Fibroblast of lung (primary cell): ENCODE results near the gene DAD1. TPM values are rescaled to one million over a fixed set of nuclear protein-coding genes. Genes with fewer than 3 reads are reported as not detected.
A peak's percentile ranks its signal among the peaks of the same experiment; 100 is the strongest.

Source experiments
- DNase-seq, 2 donors: peaks; one replicate each; pipeline versions ENCODE4 v3.0.0 to v3.0.0-alpha.2; 2010; ENCODE audit warnings: low read depth in 2 of 2
- H2AFZ ChIP-seq: 2 replicates; pipeline ENCODE4 v1.5.1; 2012; ENCODE audit warnings: low read length, control low read depth, inconsistent platforms
- H3K27ac ChIP-seq: 2 replicates; pipeline ENCODE4 v1.5.1; 2011; ENCODE audit warnings: low read length, control low read depth; ENCODE audit not compliant: insufficient read depth
- H3K27me3 ChIP-seq: 2 replicates; pipeline ENCODE4 v1.5.1; 2011; ENCODE audit warnings: mild to moderate bottlenecking, low read length; ENCODE audit not compliant: control insufficient read depth, insufficient read depth
- H3K36me3 ChIP-seq: 2 replicates; pipeline ENCODE4 v1.5.1; 2011; ENCODE audit warnings: low read length; ENCODE audit not compliant: control insufficient read depth, insufficient read depth
- H3K4me1 ChIP-seq: 2 replicates; pipeline ENCODE4 v1.5.1; 2011; ENCODE audit warnings: low read length; ENCODE audit not compliant: control insufficient read depth, insufficient read depth; ENCODE audit errors: extremely low read depth
- H3K4me2 ChIP-seq: 2 replicates; pipeline ENCODE4 v1.5.1; 2011; ENCODE audit warnings: low read length, control low read depth; ENCODE audit not compliant: insufficient read depth; ENCODE audit errors: extremely low read depth
- H3K4me3 ChIP-seq, 4 experiments: fragments of 200-600 bp in 1 of 4; sonication (generic) in 1 of 4; replicated peaks in 1 of 4; 2 replicates each; pipeline ENCODE4 v1.5.1; 2011 to 2016; ENCODE audit warnings: low read length in 4 of 4, low read depth in 3 of 4, mild to moderate bottlenecking in 3 of 4, control low read depth in 2 of 4, inconsistent platforms in 1 of 4, mixed read lengths in 1 of 4; ENCODE audit not compliant: insufficient read depth in 1 of 4; ENCODE audit errors: control extremely low read depth in 1 of 4
- H3K79me2 ChIP-seq: 2 replicates; pipeline ENCODE4 v1.5.1; 2012; ENCODE audit warnings: mild to moderate bottlenecking, low read length, inconsistent platforms; ENCODE audit not compliant: control insufficient read depth, insufficient read depth
- H3K9ac ChIP-seq: 2 replicates; pipeline ENCODE4 v1.5.1; 2011; ENCODE audit warnings: mild to moderate bottlenecking, low read length, control low read depth; ENCODE audit not compliant: insufficient read depth
- H3K9me3 ChIP-seq: 2 replicates; pipeline ENCODE4 v1.5.1; 2012; ENCODE audit warnings: low read depth, low read length; ENCODE audit not compliant: control insufficient read depth, insufficient read depth
- H4K20me1 ChIP-seq: 2 replicates; pipeline ENCODE4 v1.5.1; 2011; ENCODE audit warnings: low read length; ENCODE audit not compliant: control insufficient read depth, insufficient read depth; ENCODE audit errors: extremely low read depth
- EZH2 ChIP-seq: IDR thresholded peaks from 2 replicates; pipeline ENCODE4 v1.5.1; 2012; ENCODE audit warnings: low read length, control low read depth, mild to moderate bottlenecking; ENCODE audit errors: missing control alignments
- polyA plus RNA-seq, 2 donors: library from polyadenylated mRNA; depleted of rRNA in 1 of 2; stranded (reverse) in 1 of 2; unstranded in 1 of 2; fragments of >200 nt; gene quantifications; 2 replicates each; pipeline ENCODE4 v1.2.1, GENCODE V29; 2011 to 2012; ENCODE audit warnings: missing spikeins in 1 of 2
- total RNA-seq: library from RNA; depleted of rRNA; stranded (reverse); fragments of >200 nt; gene quantifications from 2 replicates; pipeline ENCODE4 v1.2.1, GENCODE V29; 2014
- TF ChIP-seq, protein P1 (sequence below), 2 donors: IDR thresholded peaks in 1 of 2; conservative IDR thresholded peaks in 1 of 2; 1 replicate in 1 of 2; 2 replicates in 1 of 2; pipeline ENCODE4 v1.5.1; 2011 to 2012; ENCODE audit warnings: low read length in 2 of 2, control low read depth in 1 of 2, inconsistent platforms in 1 of 2, low read depth in 1 of 2, mild to moderate bottlenecking in 1 of 2

DAD1 gene
- total and polyA plus RNA-seq, 2 donors (not counting 1 experiment from before 2014, with no cell fraction given) = 249 to 623 TPM

DNA sequence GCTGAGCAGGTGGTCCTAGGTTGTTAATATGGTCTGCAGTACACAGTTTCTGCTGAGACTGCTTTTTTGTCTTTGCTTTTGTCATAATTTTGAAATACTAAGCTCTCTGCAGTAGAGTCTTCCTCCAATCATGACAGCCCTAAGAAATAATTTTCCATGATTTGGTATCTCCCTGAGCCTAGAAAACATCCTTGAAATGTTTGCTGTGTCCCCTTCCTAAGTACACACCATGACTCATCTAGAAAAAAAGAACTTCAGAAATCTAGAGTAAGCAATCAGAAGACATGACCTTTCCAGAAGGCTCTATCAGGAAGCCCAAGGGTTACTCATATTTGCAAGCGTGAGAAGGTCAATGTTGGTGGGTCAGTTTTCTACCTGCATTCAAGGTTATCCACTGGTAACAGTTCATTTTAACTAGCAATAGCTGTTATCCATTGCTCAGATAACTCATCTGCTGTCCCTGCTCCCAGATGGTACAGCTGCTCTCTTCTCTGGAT lies 16.4 kb downstream of the DAD1 start:
- H3K9ac ChIP-seq = no peak overlapping the region
- H3K27me3 ChIP-seq = no peaks in the 10 kb centered on the region
- peak in 1 of 2 donors; percentile 66 for DNase-seq
- TF ChIP-seq, protein P1, sequence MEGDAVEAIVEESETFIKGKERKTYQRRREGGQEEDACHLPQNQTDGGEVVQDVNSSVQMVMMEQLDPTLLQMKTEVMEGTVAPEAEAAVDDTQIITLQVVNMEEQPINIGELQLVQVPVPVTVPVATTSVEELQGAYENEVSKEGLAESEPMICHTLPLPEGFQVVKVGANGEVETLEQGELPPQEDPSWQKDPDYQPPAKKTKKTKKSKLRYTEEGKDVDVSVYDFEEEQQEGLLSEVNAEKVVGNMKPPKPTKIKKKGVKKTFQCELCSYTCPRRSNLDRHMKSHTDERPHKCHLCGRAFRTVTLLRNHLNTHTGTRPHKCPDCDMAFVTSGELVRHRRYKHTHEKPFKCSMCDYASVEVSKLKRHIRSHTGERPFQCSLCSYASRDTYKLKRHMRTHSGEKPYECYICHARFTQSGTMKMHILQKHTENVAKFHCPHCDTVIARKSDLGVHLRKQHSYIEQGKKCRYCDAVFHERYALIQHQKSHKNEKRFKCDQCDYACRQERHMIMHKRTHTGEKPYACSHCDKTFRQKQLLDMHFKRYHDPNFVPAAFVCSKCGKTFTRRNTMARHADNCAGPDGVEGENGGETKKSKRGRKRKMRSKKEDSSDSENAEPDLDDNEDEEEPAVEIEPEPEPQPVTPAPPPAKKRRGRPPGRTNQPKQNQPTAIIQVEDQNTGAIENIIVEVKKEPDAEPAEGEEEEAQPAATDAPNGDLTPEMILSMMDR (conservative IDR thresholded peaks at IDR 0.05 in 1 of 2, IDR thresholded peaks at IDR 0.05 in 1 of 2; ENCODE audit: low read depth in 1 of 2, low read length in 2 of 2) = no peak
- no peak for TF ChIP-seq EZH2
- no peaks in the 10 kb centered on the region for H3K4me1 ChIP-seq
- H3K4me2 ChIP-seq = no peak overlapping the region
- peaks cover 7% of the 10 kb centered on the region for H3K36me3 ChIP-seq
- H3K9me3 ChIP-seq = no peaks in the 10 kb centered on the region
- H3K4me3 ChIP-seq = no peak overlapping the region
- H3K27ac ChIP-seq = no peak overlapping the region
- H4K20me1 ChIP-seq = no peaks in the 10 kb centered on the region
- no peak overlapping the region for H2AFZ ChIP-seq
- peaks cover 30% of the 10 kb centered on the region for H3K79me2 ChIP-seq

DNA sequence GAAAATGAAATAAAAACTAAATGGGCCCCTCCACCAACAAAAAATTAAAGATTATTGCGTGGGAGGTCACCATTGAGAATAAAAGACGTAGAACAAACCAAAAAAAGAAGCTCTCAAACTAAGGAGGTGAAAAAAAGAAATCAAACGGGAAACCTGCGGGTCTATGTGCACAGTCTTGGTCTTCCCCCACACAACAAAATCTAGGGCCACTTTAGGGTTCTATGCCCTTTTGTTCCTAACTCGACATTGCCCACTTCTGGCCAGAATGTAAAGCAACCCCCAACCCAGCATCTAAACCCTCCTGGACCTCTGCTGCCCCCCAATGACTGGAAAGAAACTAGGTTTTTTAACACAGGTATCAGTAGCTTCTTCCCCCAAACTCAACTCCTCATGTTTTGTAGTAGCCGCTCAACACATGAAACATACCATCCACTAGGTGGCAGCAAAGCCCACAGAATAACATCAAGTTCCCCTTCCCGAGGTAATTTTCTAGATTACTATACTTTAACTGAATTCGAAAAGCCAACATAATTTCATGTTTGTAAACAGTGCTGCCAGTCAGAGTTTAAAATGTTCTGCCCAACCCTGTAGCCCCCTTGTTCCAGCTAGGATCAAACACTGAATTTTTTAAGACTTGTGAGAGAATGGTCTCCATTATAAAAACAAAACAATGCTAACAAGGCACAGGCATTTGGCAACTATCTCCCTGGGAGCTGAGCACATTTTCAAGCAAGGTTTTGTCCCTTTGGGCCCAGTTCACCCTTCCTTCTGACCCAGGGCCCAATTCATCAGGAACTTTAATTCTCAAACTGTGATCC lies 18.7 kb downstream of the DAD1 start:
- Histone ChIP-seq H4K20me1 (no peaks in the 10 kb centered on the region), H3K36me3 (peaks cover 7% of the 10 kb centered on the region), H3K27ac (no peak overlapping the region), H3K4me2 (no peak overlapping the region), H2AFZ (no peak overlapping the region), H3K9me3 (no peaks in the 10 kb centered on the region), H3K9ac (no peak overlapping the region), H3K4me1 (no peaks in the 10 kb centered on the region), H3K27me3 (no peaks in the 10 kb centered on the region), H3K4me3 (no peak overlapping the region), H3K79me2 (peaks cover 12% of the 10 kb centered on the region)
- no peak for TF ChIP-seq EZH2
- TF ChIP-seq, protein P1 (conservative IDR thresholded peaks at IDR 0.05 in 1 of 2, IDR thresholded peaks at IDR 0.05 in 1 of 2; ENCODE audit: low read depth in 1 of 2, low read length in 2 of 2) = peak; percentile 60 to 64
- DNase-seq = peak; percentile 63 to 88

DNA sequence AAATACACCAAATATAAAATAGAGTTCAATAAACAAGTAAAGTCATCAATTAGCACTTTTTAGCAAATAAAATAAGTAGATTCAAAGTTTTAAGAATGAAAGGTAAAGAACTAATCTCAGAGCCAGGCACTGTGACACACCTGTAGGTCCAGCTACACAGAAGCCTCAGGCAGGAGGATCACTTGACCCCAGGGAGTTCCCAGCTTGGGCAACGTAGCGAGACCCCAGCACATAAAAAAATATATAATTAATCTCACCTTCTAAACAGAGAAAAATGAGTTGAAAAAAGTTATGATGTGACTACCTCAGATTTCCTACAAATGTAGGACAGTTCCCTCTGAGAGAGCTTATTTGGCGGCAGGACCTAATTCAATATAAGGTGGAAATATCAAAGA lies 19.3 kb downstream of the DAD1 start:
- Histone ChIP-seq H2AFZ (no peak overlapping the region), H3K79me2 (peaks cover 12% of the 10 kb centered on the region)

More for the DNA sequence above, 19.3 kb downstream of the DAD1 start:
- H3K4me1 ChIP-seq = no peaks in the 10 kb centered on the region
- no peak overlapping the region for H3K4me2 ChIP-seq
- H3K9ac ChIP-seq = no peak overlapping the region
- H3K36me3 ChIP-seq = peaks cover 5% of the 10 kb centered on the region
- H3K27ac ChIP-seq = no peak overlapping the region
- no peak for DNase-seq
- H3K9me3 ChIP-seq = no peaks in the 10 kb centered on the region
- no peaks in the 10 kb centered on the region for H4K20me1 ChIP-seq
- H3K27me3 ChIP-seq = no peaks in the 10 kb centered on the region
- H3K4me3 ChIP-seq = no peak overlapping the region
- TF ChIP-seq EZH2 = no peak
- TF ChIP-seq, protein P1 (conservative IDR thresholded peaks at IDR 0.05 in 1 of 2, IDR thresholded peaks at IDR 0.05 in 1 of 2; ENCODE audit: low read depth in 1 of 2, low read length in 2 of 2) = no peak
